Measurements from ENCODE around the gene PRDX6. TPM values are rescaled to one million over a fixed set of nuclear protein-coding genes. Genes with fewer than 3 reads are reported as not detected.

The PRDX6 gene
- total RNA-seq (2021) (376 and 421 TPM in 2 replicates), Bru-seq, nascent RNA (percentile 97 among the genes with signal in this experiment), BruChase-seq, experiment 1, labeled RNA remaining after a 2-hour chase (percentile 99 among the genes with signal in this experiment), BruChase-seq, experiment 2, labeled RNA remaining after a 6-hour chase (percentile 98 among the genes with signal in this experiment)
- long read RNA-seq, transcript PRDX6-201 (5 exons, 1,751 nt), result major isoform, 441 of 481 reads
- long read RNA-seq, partial matches to known transcripts, result 25 of 481 reads
- long read RNA-seq, other reads (novel, unspliced or antisense), result 13 of 481 reads

DNA sequence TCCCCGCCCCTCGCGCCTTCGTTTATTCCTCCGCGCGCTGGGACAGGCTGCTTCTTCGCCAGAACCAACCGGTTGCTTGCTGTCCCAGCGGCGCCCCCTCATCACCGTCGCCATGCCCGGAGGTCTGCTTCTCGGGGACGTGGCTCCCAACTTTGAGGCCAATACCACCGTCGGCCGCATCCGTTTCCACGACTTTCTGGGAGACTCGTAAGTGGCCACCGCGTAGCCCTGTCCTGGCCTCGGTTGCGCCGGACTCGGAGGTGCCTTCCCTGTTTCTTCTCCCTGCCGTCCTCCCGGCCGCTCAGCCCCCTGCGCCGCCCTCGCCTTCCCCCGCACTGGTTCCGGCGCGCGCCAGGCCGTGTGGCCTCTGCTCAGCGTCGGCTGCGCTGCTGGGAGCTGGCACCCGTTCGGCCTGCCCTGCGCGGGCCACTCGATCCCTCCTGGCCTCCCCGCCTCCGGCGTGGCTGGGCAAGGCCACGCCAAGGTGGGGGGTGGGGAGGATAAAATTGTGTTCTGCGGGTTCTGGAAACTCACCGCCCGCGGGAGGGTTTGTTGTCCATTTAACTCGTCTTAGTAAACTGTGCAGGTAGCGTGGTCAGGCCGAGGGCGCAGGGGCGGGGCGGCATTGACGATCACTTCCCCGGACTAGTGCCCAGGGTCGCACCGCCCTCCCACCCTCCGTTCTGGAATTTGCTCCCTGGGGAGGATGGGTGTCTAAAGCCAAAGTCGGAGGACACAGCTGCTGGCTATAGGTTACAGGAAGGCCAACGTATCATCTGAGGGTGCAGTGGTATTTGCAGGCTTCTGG lies at the start of gene PRDX6:
Gene PRDX6 (plus strand): TSS at position 50 of the 808 bp plus-strand sequence. CDS start 63 bp downstream, at position 113.
- Histone ChIP-seq H3K36me3 (ENCODE audit: low read depth) (peaks cover 33% of the 10 kb centered on the region), H3K27ac (peak within 1 kb of the TSS; percentile 85), H3K4me3 (peak within 1 kb of the TSS; percentile 99), H3F3A (ENCODE audit: insufficient read depth, low read depth) (peaks cover 52% of the 10 kb centered on the region), H3K9me2 (ENCODE audit: insufficient read depth) (no peaks in the 10 kb centered on the region), H3K4me1 (replicated peaks; ENCODE audit: insufficient read depth) (peaks cover 50% of the 10 kb centered on the region), H3K4me2 (peak within 1 kb of the TSS; percentile 90), H3K27me3 (ENCODE audit: insufficient read depth, low read depth) (no peaks in the 10 kb centered on the region), H3K79me2 (ENCODE audit: low read depth) (peaks cover 68% of the 10 kb centered on the region), H4K20me1 (ENCODE audit: insufficient read depth) (peaks cover 9% of the 10 kb centered on the region), H3K9me3 (ENCODE audit: insufficient read depth, low read depth) (no peaks in the 10 kb centered on the region), H2AFZ (peak within 1 kb of the TSS; percentile 99)
- no TSS peak for BruUV-seq (replicated peaks)
- POLR2A ChIA-PET (ENCODE audit: unreplicated experiment), result interaction anchor here (0.6 to 0.8 kb wide), 4 partner anchors 30 to 735 kb away, joined by 4 to 13 read pairs (median 8); no protein-coding TSS in a partner anchor
- intact Hi-C loops (cut with micrococcal nuclease; ENCODE audit: unreplicated experiment), result loop anchor here (1.0 to 5.0 kb wide), 6 partner anchors 46 to 731 kb away; partner anchors contain the start of genes CENPL, DARS2, RABGAP1L and ZBTB37
- TF ChIP-seq CTCF (conservative IDR thresholded peaks at IDR 0.05) (no peak), EZH2 (IDR thresholded peaks at IDR 0.05; ENCODE audit: low read depth) (no peak)
- DNase-seq, result peak; percentile 58 to 63
- CTCF ChIA-PET, result interaction anchor here (1.0 kb wide), 1 partner anchor 47 kb away, joined by 3 read pairs; no protein-coding TSS in a partner anchor

DNA sequence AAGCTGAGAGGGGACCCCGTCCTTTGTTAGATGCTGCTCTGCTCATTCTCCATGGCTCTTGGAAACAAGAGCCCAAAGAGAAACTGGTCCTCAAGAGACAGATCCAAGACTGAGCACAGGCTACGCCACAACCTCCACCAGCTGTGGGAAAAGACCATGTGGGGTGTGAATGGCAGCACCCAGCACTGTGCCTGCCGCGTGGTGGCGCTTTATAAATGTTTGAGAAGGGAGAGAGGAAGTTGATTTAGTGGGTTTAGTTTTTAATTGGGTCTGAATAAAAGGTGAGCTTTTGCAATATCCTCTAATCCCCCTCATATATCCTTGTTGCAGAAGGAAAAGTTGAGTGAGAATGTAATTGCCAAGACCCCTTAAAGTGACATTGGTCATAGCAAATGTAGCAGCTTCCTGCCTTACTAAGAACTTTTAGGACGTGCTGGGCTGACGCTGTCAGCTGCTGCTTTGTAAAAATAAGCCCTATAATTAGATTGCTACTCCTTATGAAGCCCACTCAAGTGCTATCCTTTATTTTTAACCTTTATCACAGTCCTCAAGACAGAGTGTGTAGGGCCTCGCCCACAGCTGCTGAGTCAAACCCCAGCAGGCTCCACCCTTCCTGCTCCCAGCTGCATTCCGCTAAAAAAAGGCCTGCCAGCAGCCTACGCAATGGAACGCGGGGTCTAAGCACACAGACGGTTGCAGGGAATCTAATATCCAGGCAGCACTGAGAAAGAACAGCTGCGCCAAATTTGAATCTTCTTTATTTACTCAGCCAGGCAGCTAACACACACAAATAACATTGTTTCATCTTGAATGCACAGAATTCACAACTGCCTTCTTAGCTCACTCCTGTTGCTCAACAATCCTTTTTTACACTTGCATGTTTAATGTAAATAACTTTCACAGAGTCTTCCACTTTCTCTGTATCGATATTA lies 47.4 kb upstream of the PRDX6 start:
- TF ChIP-seq CTCF (conservative IDR thresholded peaks at IDR 0.05), result no peak
- no peak for TF ChIP-seq EZH2 (IDR thresholded peaks at IDR 0.05; ENCODE audit: low read depth)
- peaks cover 68% of the 10 kb centered on the region for H3K4me1 ChIP-seq (replicated peaks; ENCODE audit: insufficient read depth)
- peak; percentile 69 to 85 for DNase-seq
- H2AFZ ChIP-seq, result peak overlapping the region; percentile 59
- no peaks in the 10 kb centered on the region for H3K9me3 ChIP-seq (ENCODE audit: insufficient read depth, low read depth)
- H3K4me3 ChIP-seq, result peak overlapping the region; percentile 42
- no peaks in the 10 kb centered on the region for H3K36me3 ChIP-seq (ENCODE audit: low read depth)
- ChIA-PET POLR2A (ENCODE audit: unreplicated experiment) (interaction anchor here (0.6 kb wide), 2 partner anchors 26 to 876 kb away, joined by 3 read pairs; no protein-coding TSS in a partner anchor), CTCF (interaction anchor here (0.6 to 1.1 kb wide), 3 partner anchors 10 to 611 kb away, joined by 3 to 7 read pairs (median 3); no protein-coding TSS in a partner anchor)
- H3K79me2 ChIP-seq (ENCODE audit: low read depth), result no peaks in the 10 kb centered on the region; the same call in 1 of the 2 replicates
- BruUV-seq (replicated peaks), result TSS peak; percentile 53
- peaks cover 40% of the 10 kb centered on the region for H3F3A ChIP-seq (ENCODE audit: insufficient read depth, low read depth)
- intact Hi-C loops (cut with micrococcal nuclease; ENCODE audit: unreplicated experiment), result loop anchor here (1.0 to 10.0 kb wide), 6 partner anchors 285 to 1315 kb away; partner anchors contain the start of genes CENPL, DARS2, KLHL20 and TNFSF18
- peak overlapping the region; percentile 76 for H3K27ac ChIP-seq
- no peaks in the 10 kb centered on the region for H4K20me1 ChIP-seq (ENCODE audit: insufficient read depth)
- H3K9me2 ChIP-seq (ENCODE audit: insufficient read depth), result no peaks in the 10 kb centered on the region
- H3K27me3 ChIP-seq (ENCODE audit: insufficient read depth, low read depth), result no peaks in the 10 kb centered on the region
- H3K4me2 ChIP-seq, result peak overlapping the region; percentile 78

Measured in PC-9 (cell line).